K562 (cell line): ENCODE data around the gene SPATC1L. TPM values are rescaled to one million over a fixed set of nuclear protein-coding genes. Genes with fewer than 3 reads are reported as not detected.

Source experiments
- ATAC-seq: fragments of 200-7000 bp; cut with Tn5 transposase; 3 replicates; pipeline ENCODE4 v1.9.1; 2020; ENCODE audit warnings: moderate library complexity
- BruUV-seq: library from RNA; stranded (reverse); fragments of 400-500 nt; replicated peaks from 2 replicates; lab custom pipeline; 2021; lab: Mats Ljungman, UMichigan
- CTCF ChIA-PET: fragments of 300-600 bp; formaldehyde crosslinking; extraction: SDS; loops from one replicate; lab custom pipeline; 2021; ENCODE audit warnings: low intra/inter-chr PET ratio; lab: Yijun Ruan, JAX
- POLR2A ChIA-PET: fragments of 300-600, 350-650 bp; sonication (Branson Sonifier 250); formaldehyde crosslinking; extraction: SDS; loops from one replicate; lab custom pipeline; 2021; ENCODE audit warnings: antibody characterized with exemption, inconsistent platforms; lab: Yijun Ruan, JAX
- DNase-seq, 4 experiments: peaks; one replicate each; pipeline versions ENCODE4 v3.0.0 to v3.0.0-alpha.2; 2011 to 2018; ENCODE audit warnings: low spot score in 3 of 4, mixed read lengths in 3 of 4; ENCODE audit errors: extremely low read depth in 1 of 4
- FAIRE-seq: peaks from 2 replicates; lab custom pipeline; 2011; peaks lifted over from hg19 to GRCh38; lab: Jason Lieb, UNC
- H2AFZ ChIP-seq: 2 replicates; pipeline ENCODE4 v1.6.0; 2011; ENCODE audit warnings: low read depth, low read length, control low read depth, inconsistent platforms
- H3K27ac ChIP-seq: fragments of 200-600 bp; 3 replicates; pipeline ENCODE4 v1.8.0; 2011; ENCODE audit warnings: low read depth, mild to moderate bottlenecking, control low read depth, inconsistent platforms, low read length, moderate library complexity, mixed read lengths; ENCODE audit errors: extremely low read depth
- H3K27me3 ChIP-seq, 2 experiments: fragments of 300-600 bp in 1 of 2; 2 replicates in 1 of 2; 3 replicates in 1 of 2; pipeline versions ENCODE4 v1.6.0 to v1.8.0; 2011; ENCODE audit warnings: inconsistent platforms in 2 of 2, low read length in 2 of 2, mild to moderate bottlenecking in 1 of 2, mixed read lengths in 1 of 2, moderate library complexity in 1 of 2; ENCODE audit not compliant: control insufficient read depth in 2 of 2, insufficient read depth in 2 of 2
- H3K36me3 ChIP-seq: fragments of 300-600 bp; 3 replicates; pipeline ENCODE4 v1.8.0; 2011; ENCODE audit warnings: mild to moderate bottlenecking, low read length, inconsistent platforms; ENCODE audit not compliant: control insufficient read depth, insufficient read depth
- H3K4me1 ChIP-seq, 2 experiments: fragments of 200-600 bp in 1 of 2; replicated peaks in 1 of 2; 2 replicates in 1 of 2; 3 replicates in 1 of 2; pipeline versions ENCODE4 v1.5.1 to v1.8.0; 2011; ENCODE audit warnings: inconsistent platforms in 2 of 2, low read length in 2 of 2, mild to moderate bottlenecking in 1 of 2, mixed read lengths in 1 of 2, moderate library complexity in 1 of 2; ENCODE audit not compliant: control insufficient read depth in 2 of 2, insufficient read depth in 2 of 2
- H3K4me2 ChIP-seq: 2 replicates; pipeline ENCODE4 v1.6.1; 2011; ENCODE audit warnings: low read length, control low read depth, inconsistent platforms, mixed read lengths; ENCODE audit not compliant: insufficient read depth
- H3K4me3 ChIP-seq: fragments of 200-600 bp; sonication (generic), shearing (Covaris generic); 2 replicates; pipeline ENCODE4 v1.5.1; 2016; ENCODE audit warnings: control low read depth, inconsistent platforms
- H3K79me2 ChIP-seq: fragments of 200-600 bp; 3 replicates; pipeline ENCODE4 v1.8.0; 2011; ENCODE audit warnings: low read length, inconsistent platforms; ENCODE audit not compliant: control insufficient read depth, insufficient read depth
- H3K9ac ChIP-seq, 2 experiments: 2 replicates each; pipeline versions ENCODE4 v1.6.0 to v1.6.1; 2011; ENCODE audit warnings: low read depth in 2 of 2, low read length in 2 of 2, control low read depth in 1 of 2, inconsistent platforms in 1 of 2, mild to moderate bottlenecking in 1 of 2, mixed read lengths in 1 of 2; ENCODE audit not compliant: insufficient read depth in 1 of 2
- H3K9me1 ChIP-seq: one replicate; pipeline ENCODE4 v1.6.0; 2011; ENCODE audit warnings: inconsistent platforms, mild to moderate bottlenecking, low read length, moderate library complexity; ENCODE audit not compliant: control insufficient read depth, insufficient read depth
- H3K9me3 ChIP-seq: replicated peaks from 2 replicates; pipeline ENCODE4 v1.5.1; 2011; ENCODE audit warnings: low read depth, low read length, inconsistent platforms; ENCODE audit not compliant: control insufficient read depth, insufficient read depth
- H4K20me1 ChIP-seq: replicated peaks from 2 replicates; pipeline ENCODE4 v1.6.1; 2011; ENCODE audit warnings: low read length, inconsistent platforms, mixed read lengths; ENCODE audit not compliant: control insufficient read depth, insufficient read depth
- BRF1 ChIP-seq: IDR thresholded peaks from 3 replicates; pipeline ENCODE4 v1.6.1; 2011; ENCODE audit warnings: borderline replicate concordance, mild to moderate bottlenecking; ENCODE audit not compliant: insufficient read length; ENCODE audit errors: extremely low read depth
- CBFB ChIP-seq: sonication (generic); formaldehyde crosslinking; IDR thresholded peaks from 2 replicates; pipeline ENCODE4 v1.4.0; 2020; ENCODE audit warnings: mild to moderate bottlenecking, missing genetic modification reagents
- CHAMP1 ChIP-seq: fragments of 450-650 bp; IDR thresholded peaks from 2 replicates; pipeline ENCODE4 v1.6.1; 2016; ENCODE audit warnings: mild to moderate bottlenecking
- EHMT2 ChIP-seq: fragments of 450-650 bp; IDR thresholded peaks from 2 replicates; pipeline ENCODE4 v1.6.1; 2018; ENCODE audit warnings: antibody characterized with exemption
- EP300 ChIP-seq: IDR thresholded peaks from 2 replicates; pipeline ENCODE4 v1.6.1; 2012; ENCODE audit warnings: low read length, improper control_type of control experiment
- HDAC1 ChIP-seq, 2 experiments: fragments of 450-650 bp; IDR thresholded peaks; 2 replicates each; pipeline ENCODE4 v1.6.1; 2016 to 2017; ENCODE audit warnings: inconsistent platforms in 1 of 2, mild to moderate bottlenecking in 1 of 2, moderate library complexity in 1 of 2
- MAX ChIP-seq: sonication (generic); formaldehyde crosslinking; IDR thresholded peaks from 2 replicates; pipeline ENCODE4 v1.9.0; 2022; ENCODE audit warnings: mild to moderate bottlenecking, missing genetic modification reagents
- PBX2 ChIP-seq, 2 experiments: IDR thresholded peaks in 1 of 2; conservative IDR thresholded peaks in 1 of 2; 2 replicates each; pipeline ENCODE4 v1.6.1; 2016; ENCODE audit warnings: low read depth in 2 of 2, mild to moderate bottlenecking in 1 of 2, missing compliant biosample characterization in 1 of 2, missing genetic modification characterization in 1 of 2, moderate library complexity in 1 of 2
- PHF20 ChIP-seq: fragments of 450-650 bp; IDR thresholded peaks from 2 replicates; pipeline ENCODE4 v1.6.1; 2018; ENCODE audit not compliant: partially characterized antibody
- POLR2A ChIP-seq: fragments of 450-650 bp; conservative IDR thresholded peaks from 2 replicates; pipeline ENCODE4 v1.6.1; 2016
- POLR2G ChIP-seq: fragments of 200-400 bp; formaldehyde crosslinking; IDR thresholded peaks from 2 replicates; pipeline ENCODE4 v1.6.1; 2017; ENCODE audit warnings: low read depth, mild to moderate bottlenecking, antibody characterized with exemption, low read length, moderate library complexity
- RBM39 ChIP-seq: fragments of 200-400 bp; formaldehyde crosslinking; optimal IDR thresholded peaks from 2 replicates; pipeline ENCODE3; 2018; ENCODE audit warnings: low read depth, low read length
- RFX5 ChIP-seq: IDR thresholded peaks from 2 replicates; pipeline ENCODE4 v1.6.1; 2011; ENCODE audit warnings: low read depth, mild to moderate bottlenecking, improper control_type of control experiment, low read length
- ZNF146 ChIP-seq: IDR thresholded peaks from one replicate; pipeline ENCODE4 v1.6.1; 2018; ENCODE audit warnings: missing compliant biosample characterization; ENCODE audit not compliant: unreplicated experiment
- ZNF165 ChIP-seq: fragments of 250-450 bp; sonication (Bioruptor Pico); IDR thresholded peaks from 2 replicates; pipeline ENCODE4 v1.4.0; 2020; ENCODE audit warnings: borderline replicate concordance
- ZNF644 ChIP-seq: fragments of 200-800 bp; sonication (Bioruptor generic); IDR thresholded peaks from 2 replicates; pipeline ENCODE4 v1.6.1; 2016; ENCODE audit warnings: low read depth, missing genetic modification characterization, missing compliant biosample characterization
- WGBS: fragments of 100-300 bp; shearing (Covaris generic); methylation state at CpG from one replicate; pipeline ENCODE4 v1.1.6; 2016; ENCODE audit warnings: low coverage, mixed read lengths; ENCODE audit not compliant: insufficient coverage; ENCODE audit errors: missing lambda C conversion rate; 5-methylcytosine and 5-hydroxymethylcytosine counted together
- in situ Hi-C: fragments of 300-500 bp; cut with MboI; formaldehyde crosslinking; loops from 4 replicates; pipeline ENCODE4 v1.15.0; 2018; ENCODE audit warnings: inconsistent platforms, mixed read lengths
- intact Hi-C: fragments of 100-400 bp; cut with micrococcal nuclease; formaldehyde crosslinking; loops from 2 replicates; pipeline ENCODE4 v1.14.2; 2022
- polyA plus RNA-seq, 8 experiments: library from polyadenylated mRNA; depleted of rRNA in 4 of 8; stranded (reverse) in 5 of 8; unstranded in 3 of 8; fragments of >200 nt; fragmentation: Nextera tagmentation in 2 of 8; fragmentation: Illumina TruSeq in 1 of 8; extraction: Ambion mirVana in 2 of 8; extraction: Trizol in 1 of 8; gene quantifications; 2 replicates each; pipeline versions ENCODE4 v1.2.1 to v1.2.3, GENCODE V29; 2011 to 2014; ENCODE audit warnings: inconsistent platforms in 1 of 8, missing spikeins in 1 of 8
- total RNA-seq, 7 experiments: library from RNA; depleted of rRNA in 6 of 7; stranded (reverse); fragments of >200 nt in 6 of 7; fragmentation: Illumina TruSeq in 2 of 7; extraction: Trizol in 2 of 7; gene quantifications; 2 replicates each; pipeline versions ENCODE4 v1.2.1 to v1.2.3, GENCODE V29; 2011 to 2021; ENCODE audit warnings: low replicate concordance in 1 of 7

Gene SPATC1L
- total and polyA plus RNA-seq, 9 of the 15 experiments (the other 6 are each of a cell fraction or from before 2014, with no cell fraction given) = 0.14 to 121 (median 34.0) TPM; not detected in 1

- ATAC-seq = no peak
- DNase-seq = no peak
- H3K27ac ChIP-seq = peak within 1 kb of the TSS; percentile 44; the same call in 1 of the 3 replicates
- in situ Hi-C loops (no loop called here), intact Hi-C loops (no loop called here)
- no peak within 1 kb of the TSS for H2AFZ ChIP-seq
- no peaks in the 10 kb centered on the region for H4K20me1 ChIP-seq
- H3K4me2 ChIP-seq = no peak within 1 kb of the TSS
- peaks cover 15 to 74% of the 10 kb centered on the region in 2 experiments for H3K4me1 ChIP-seq
- H3K9me3 ChIP-seq = peaks cover 6% of the 10 kb centered on the region; the same call in 1 of the 2 replicates
- TF ChIP-seq RFX5 = no peak
- TF ChIP-seq PHF20 = no peak
- TF ChIP-seq PBX2 (CRISPR knock-in tag; IDR thresholded peaks at IDR 0.05; ENCODE audit: low read depth) = no peak
- no peak for TF ChIP-seq PBX2 (tag; conservative IDR thresholded peaks at IDR 0.05; ENCODE audit: low read depth)
- no peak for TF ChIP-seq ZNF644
- no peak for TF ChIP-seq EP300
- no peak for TF ChIP-seq CHAMP1
- peak; percentile 35 for TF ChIP-seq MAX (CRISPR knock-in tag)
- TF ChIP-seq POLR2A = no peak
- TF ChIP-seq ZNF146 (CRISPR knock-in tag) = no peak
- TF ChIP-seq BRF1 = no peak
- TF ChIP-seq EHMT2 = no peak
- TF ChIP-seq POLR2G = peak; percentile 62
- no peak for TF ChIP-seq HDAC1 (IDR thresholded peaks at IDR 0.05)
- no peak for TF ChIP-seq RBM39
- no peak for TF ChIP-seq ZNF165 (CRISPR knock-in tag)
- TF ChIP-seq CBFB (CRISPR knock-in tag) = no peak
- no peaks in the 10 kb centered on the region for H3K9me1 ChIP-seq
- BruUV-seq = no TSS peak
- H3K36me3 ChIP-seq = peaks cover 34% of the 10 kb centered on the region; the same call in 2 of the 3 replicates
- POLR2A ChIA-PET = interaction anchor here (0.5 kb wide), 1 partner anchor 197 kb away, joined by 3 read pairs; no protein-coding TSS in a partner anchor
- CTCF ChIA-PET = no interaction called here
- H3K79me2 ChIP-seq = peaks cover 4% of the 10 kb centered on the region; the same call in 1 of the 3 replicates
- no peaks in the 10 kb centered on the region for H3K27me3 ChIP-seq
- 89% methylated on average over 34 of the region's 34 CpGs for WGBS
- FAIRE-seq = no peak
- H3K9ac ChIP-seq = peak within 1 kb of the TSS in 1 of 2 experiments; percentile 87; a peak in 2 of 4 replicates
- no peak within 1 kb of the TSS for H3K4me3 ChIP-seq
Measured at GRCh38 chr21:46155514-46156377, 28.5 kb downstream of the SPATC1L start, which contains the start of gene FTCD. Gene FTCD, minus strand, starts transcription at chr21:46155579. Its CDS starts 56 bp downstream, at chr21:46155523.
